Panc1 (cell line): ENCODE results near the gene TMEM141. TPM values are rescaled to one million over a fixed set of nuclear protein-coding genes. Genes with fewer than 3 reads are reported as not detected.
"Not testable (repeated sequence)": the region's sequence is repeated elsewhere in the genome, so short reads cannot be mapped to it uniquely, and the experiment has no call there.

Experiments
- ATAC-seq: fragments of 200-7000 bp; cut with Tn5 transposase; 2 replicates; pipeline ENCODE4 v1.9.1; 2020; ENCODE audit warnings: mild to moderate bottlenecking, moderate library complexity
- BruUV-seq: library from RNA; stranded (reverse); fragments of 400-500 nt; replicated peaks from 2 replicates; lab custom pipeline; 2021; lab: Mats Ljungman, UMichigan
- CTCF ChIA-PET: fragments of 300-600 bp; sonication (Branson Sonifier 250); formaldehyde crosslinking; loops from one replicate; lab custom pipeline; 2022; ENCODE audit warnings: antibody characterized with exemption; lab: Charles Lee
- POLR2A ChIA-PET: fragments of 300-600 bp; sonication (Branson Sonifier 250); formaldehyde crosslinking; loops from one replicate; lab custom pipeline; 2022; ENCODE audit warnings: antibody characterized with exemption; lab: Charles Lee
- DNase-seq: peaks from one replicate; pipeline ENCODE4 v3.0.0-alpha.2; 2010; ENCODE audit warnings: low read depth, low spot score
- H3K27ac ChIP-seq: 2 replicates; pipeline ENCODE4 v1.5.1; 2011; ENCODE audit warnings: mild to moderate bottlenecking, low read length, inconsistent platforms
- H3K27me3 ChIP-seq: fragments of 200-500 bp; sonication (Bioruptor generic); 2 replicates; pipeline ENCODE4 v1.6.0; 2014; ENCODE audit warnings: low read length, inconsistent platforms; ENCODE audit not compliant: control insufficient read depth, insufficient read depth
- H3K36me3 ChIP-seq: fragments of 200-500 bp; sonication (Bioruptor generic); 2 replicates; pipeline ENCODE4 v1.5.1; 2014; ENCODE audit warnings: inconsistent platforms, mild to moderate bottlenecking, low read length, moderate library complexity; ENCODE audit not compliant: control insufficient read depth, insufficient read depth
- H3K4me1 ChIP-seq: 2 replicates; pipeline ENCODE4 v1.5.1; 2011; ENCODE audit warnings: inconsistent platforms, mild to moderate bottlenecking, low read length, moderate library complexity; ENCODE audit not compliant: control insufficient read depth, insufficient read depth
- H3K4me3 ChIP-seq, 2 experiments: 2 replicates each; pipeline ENCODE4 v1.5.1; 2011 to 2012; ENCODE audit warnings: low read depth in 2 of 2, low read length in 2 of 2, mild to moderate bottlenecking in 2 of 2, inconsistent platforms in 1 of 2, moderate library complexity in 1 of 2
- H3K9me3 ChIP-seq: fragments of 200-500 bp; sonication (Bioruptor generic); 2 replicates; pipeline ENCODE4 v1.5.1; 2014; ENCODE audit warnings: low read depth, mild to moderate bottlenecking, inconsistent platforms, low read length, moderate library complexity; ENCODE audit not compliant: control insufficient read depth, insufficient read depth
- CTCF ChIP-seq: fragments of 450-650 bp; IDR thresholded peaks from 2 replicates; pipeline ENCODE4 v1.5.1; 2017; ENCODE audit warnings: mild to moderate bottlenecking
- POLR2AphosphoS5 ChIP-seq: IDR thresholded peaks from 2 replicates; pipeline ENCODE4 v1.6.1; 2012; ENCODE audit warnings: mild to moderate bottlenecking, low read depth, low read length, moderate library complexity
- REST ChIP-seq, 2 experiments: IDR thresholded peaks; 2 replicates each; pipeline ENCODE4 v1.6.1; 2011 to 2012; ENCODE audit warnings: low read depth in 2 of 2, control low read depth in 1 of 2, low read length in 1 of 2, mild to moderate bottlenecking in 1 of 2, moderate library complexity in 1 of 2; ENCODE audit not compliant: insufficient read depth in 1 of 2
- SIN3A ChIP-seq: IDR thresholded peaks from 2 replicates; pipeline ENCODE4 v1.6.1; 2012; ENCODE audit warnings: low read depth, mild to moderate bottlenecking, low read length, moderate library complexity, borderline replicate concordance; ENCODE audit not compliant: insufficient read depth
- TCF7L2 ChIP-seq: IDR thresholded peaks from 2 replicates; pipeline ENCODE4 v1.6.1; 2011; ENCODE audit warnings: mild to moderate bottlenecking, low read depth, low read length, inconsistent platforms
- in situ Hi-C: cut with HindIII; loops from 2 replicates; pipeline ENCODE4 v1.10.0; 2016; ENCODE audit warnings: low sequenced_read_pairs, low pct_unique_long_range_greater_than_20kb
- intact Hi-C: fragments of 100-400 bp; cut with micrococcal nuclease; formaldehyde crosslinking; loops from one replicate; pipeline ENCODE4 v1.10.0; 2022; ENCODE audit not compliant: unreplicated experiment
- total RNA-seq: library from RNA; stranded (reverse); gene quantifications from one replicate; pipeline ENCODE4 v1.2.1, GENCODE V29; 2021; ENCODE audit not compliant: unreplicated experiment

TMEM141 gene
- total RNA-seq, 1 experiment from 2014 or later: 53.5 TPM

GRCh38 chr9:136832581-136832980, 41.4 kb downstream of the TMEM141 start:
- ChIA-PET CTCF (no interaction called here), POLR2A (no interaction called here)
- Histone ChIP-seq H3K9me3 (no peaks in the 10 kb centered on the region), H3K4me3 (no peak overlapping the region), H3K27ac (no peak overlapping the region), H3K36me3 (no peaks in the 10 kb centered on the region; the same call in 1 of the 2 replicates), H3K27me3 (no peaks in the 10 kb centered on the region), H3K4me1 (no peaks in the 10 kb centered on the region)
- TF ChIP-seq REST (IDR thresholded peaks at IDR 0.05; ENCODE audit: insufficient read depth in 1 of 2, low read depth in 2 of 2, low read length in 1 of 2) (no peak), POLR2AphosphoS5 (no peak), TCF7L2 (no peak), SIN3A (no peak), CTCF (no peak)
- intact Hi-C loops (no loop called here), in situ Hi-C loops (no loop called here)
- no peak for DNase-seq
- no TSS peak for BruUV-seq
- ATAC-seq: no peak

- H3K4me1 ChIP-seq, H3K36me3 ChIP-seq, BruUV-seq, H3K27me3 ChIP-seq, H3K9me3 ChIP-seq, intact Hi-C loops, POLR2A ChIA-PET, CTCF ChIA-PET, H3K27ac ChIP-seq, ATAC-seq, DNase-seq, H3K4me3 ChIP-seq, in situ Hi-C loops: not testable (repeated sequence)
Measured at GRCh38 chr9:136833381-136834048, 42.4 kb downstream of the TMEM141 start.

GRCh38 chr9:136835162-136835931, 44.2 kb downstream of the TMEM141 start:
- ChIA-PET CTCF (no interaction called here), POLR2A (interaction anchor here (0.6 kb wide), 1 partner anchor 35 kb away, joined by 13 read pairs; no protein-coding TSS in a partner anchor)
- Histone ChIP-seq H3K4me1 (peaks cover 13% of the 10 kb centered on the region), H3K4me3 (no peak overlapping the region), H3K27ac (no peak overlapping the region), H3K27me3 (no peaks in the 10 kb centered on the region), H3K36me3 (no peaks in the 10 kb centered on the region), H3K9me3 (no peaks in the 10 kb centered on the region)
- intact Hi-C loops: no loop called here
- no TSS peak for BruUV-seq
- DNase-seq (no peak), ATAC-seq (no peak)
- TF ChIP-seq TCF7L2 (no peak), CTCF (no peak), POLR2AphosphoS5 (no peak), SIN3A (no peak), REST (IDR thresholded peaks at IDR 0.05; ENCODE audit: insufficient read depth in 1 of 2, low read depth in 2 of 2, low read length in 1 of 2) (no peak)
- in situ Hi-C loops: no loop called here
